KBM-7 (cell line): ENCODE results near the gene CDS2.
A peak's percentile ranks its signal among the peaks of the same experiment; 100 is the strongest.

Source experiments
- DNase-seq: peaks from one replicate; pipeline ENCODE4 v3.0.0-alpha.2; 2015
- in situ Hi-C: fragments of 300-500 bp; cut with MboI; formaldehyde crosslinking; loops from 2 replicates; pipeline ENCODE4 v1.14.3; 2020; ENCODE audit warnings: low sequenced_read_pairs, low pct_unique_long_range_greater_than_20kb, mixed read lengths

The CDS2 gene

DNA sequence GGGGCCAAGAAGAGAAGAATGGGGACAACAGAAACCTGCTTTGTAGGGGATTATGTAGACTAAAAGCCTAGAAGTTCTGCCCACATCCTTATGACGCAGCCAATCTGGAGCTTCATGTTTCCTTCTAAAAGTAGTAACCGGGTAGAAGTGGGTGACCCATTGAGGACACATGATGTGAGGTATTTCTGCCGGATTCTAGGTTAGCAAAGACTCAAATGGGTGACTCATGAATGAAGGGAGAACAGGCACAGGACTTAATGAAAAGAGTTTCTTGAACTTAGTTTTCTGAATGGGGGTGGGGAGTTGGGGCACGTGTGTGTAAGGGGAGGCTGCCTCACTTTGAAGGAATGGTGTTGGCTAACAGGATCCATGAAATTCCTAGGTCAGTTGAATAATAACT, 68.8 kb downstream of the CDS2 start:
- in situ Hi-C loops = no loop called here

DNA sequence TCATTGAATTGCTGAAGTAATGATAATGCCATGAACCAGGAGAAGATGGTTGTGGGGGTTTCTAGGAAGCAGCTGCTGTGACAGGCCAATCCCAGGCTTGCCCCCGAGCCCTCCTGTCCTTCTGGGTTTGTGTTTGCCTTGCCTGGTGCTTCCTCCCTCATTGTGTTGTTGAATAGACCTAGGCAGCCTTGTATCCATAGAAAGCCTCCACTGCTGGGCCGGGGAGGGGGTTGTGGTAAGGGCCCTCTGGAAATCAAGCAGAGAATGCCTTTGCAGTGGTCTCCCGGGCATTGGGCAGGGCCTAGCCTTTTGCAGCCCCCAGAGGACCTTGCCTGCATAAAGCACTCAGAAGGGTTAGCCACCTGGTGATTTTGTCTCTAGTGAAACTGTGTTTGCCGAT, 69.3 kb downstream of the CDS2 start:
- DNase-seq = no peak
- in situ Hi-C loops = no loop called here

More for the DNA sequence above, 68.8 kb downstream of the CDS2 start:
- no peak for DNase-seq

DNA sequence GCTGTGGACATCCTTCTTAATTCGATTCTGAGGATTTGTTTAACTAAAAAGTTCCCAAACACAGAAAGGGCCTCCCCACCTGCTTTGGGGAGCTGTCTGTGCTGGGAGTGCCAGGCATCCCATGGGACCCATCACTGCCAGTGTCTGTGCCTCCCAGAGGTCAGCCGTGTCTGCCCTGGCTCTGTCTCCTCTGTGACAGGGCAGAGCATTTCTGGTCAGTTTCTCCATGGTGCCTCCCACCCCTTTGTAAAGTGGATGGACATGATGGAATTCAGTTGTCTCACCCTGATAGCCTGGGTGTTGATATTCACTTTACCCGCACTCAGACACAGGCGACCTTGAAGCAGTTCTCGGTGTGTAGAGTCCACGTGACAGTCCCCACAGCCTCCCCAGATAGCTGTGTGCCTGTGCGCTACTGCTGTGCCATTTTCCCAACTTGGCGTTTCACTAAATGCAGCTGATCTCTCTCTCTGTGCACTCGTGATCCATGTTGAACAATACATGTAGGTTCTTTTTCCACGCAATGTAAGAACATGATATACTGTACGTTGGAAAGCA, 70.5 kb downstream of the CDS2 start:
- no peak for DNase-seq
- in situ Hi-C loops = no loop called here

DNA sequence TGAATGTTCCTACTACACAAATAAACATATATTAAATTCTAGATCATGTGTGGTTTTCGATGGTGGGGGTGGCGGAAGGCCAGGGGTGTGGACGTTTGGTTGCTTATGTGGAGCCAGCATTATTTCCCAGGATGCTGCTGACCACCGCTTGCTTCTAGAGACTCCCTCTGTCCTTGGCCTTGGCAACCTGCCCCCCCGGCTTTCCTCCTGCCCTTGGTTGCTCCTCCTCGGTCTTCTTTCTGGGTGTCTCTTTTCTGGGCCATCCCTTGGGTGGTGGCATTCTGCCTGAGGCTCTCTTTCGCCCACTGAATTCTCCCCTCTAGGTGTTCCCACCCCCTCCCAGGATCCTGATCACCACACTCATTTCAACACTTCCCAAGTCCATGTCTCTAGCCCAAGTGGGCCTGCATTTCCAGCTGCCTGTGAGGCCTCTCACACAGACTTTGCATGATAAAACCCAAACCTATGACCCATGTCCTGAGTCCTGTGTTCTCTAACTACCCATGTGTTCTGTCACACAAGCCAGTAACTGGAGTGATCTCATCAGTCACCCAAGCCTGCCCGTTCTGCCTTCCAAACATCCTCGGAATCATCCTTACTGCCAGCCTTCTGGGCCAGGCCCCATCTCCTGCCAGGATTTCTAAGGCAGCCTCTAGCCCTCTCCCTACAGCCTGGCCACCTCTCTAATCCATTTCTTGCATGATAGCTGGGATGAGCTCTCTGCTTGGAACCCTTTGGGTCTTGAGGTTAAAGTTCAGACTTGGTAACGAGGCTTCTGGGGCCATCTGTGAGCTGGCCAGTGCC, 71.2 kb downstream of the CDS2 start:
- in situ Hi-C loops = no loop called here
- no peak for DNase-seq

DNA sequence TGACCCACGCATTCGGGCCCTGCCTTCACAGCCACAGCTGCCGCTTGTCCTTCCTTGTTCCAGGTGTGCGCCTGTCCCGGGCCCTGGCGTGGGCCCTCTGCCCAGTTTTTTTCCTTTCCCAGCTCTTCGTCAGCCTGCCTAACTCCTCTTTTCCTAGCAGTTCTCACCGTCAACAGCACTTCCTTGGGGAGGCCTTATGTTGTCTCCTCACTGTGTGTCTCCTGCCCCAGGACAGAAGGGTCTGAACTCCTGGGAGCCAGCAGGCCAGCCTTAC, 71.8 kb downstream of the CDS2 start:
- in situ Hi-C loops = no loop called here
- no peak for DNase-seq

DNA sequence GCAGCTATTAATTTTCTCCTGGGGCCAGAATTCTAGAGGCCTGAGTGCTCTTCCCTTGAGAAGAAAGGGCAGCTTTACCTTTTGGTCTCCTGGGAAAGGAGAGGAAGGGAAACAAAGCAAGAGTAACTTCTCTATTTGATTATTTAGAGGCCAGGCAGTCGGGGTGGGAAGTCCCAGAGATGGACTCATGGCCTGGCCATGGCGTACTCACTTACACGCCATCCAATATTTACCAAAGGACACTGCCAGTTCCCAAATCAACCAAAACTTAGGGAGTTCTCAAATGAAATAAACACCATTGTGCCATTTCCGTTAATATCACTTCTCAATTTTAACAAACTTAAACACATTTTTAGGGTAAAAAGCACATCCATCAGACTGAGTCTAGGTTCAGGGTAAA, 76.6 kb downstream of the CDS2 start:
- no peak for DNase-seq
- in situ Hi-C loops = no loop called here

DNA sequence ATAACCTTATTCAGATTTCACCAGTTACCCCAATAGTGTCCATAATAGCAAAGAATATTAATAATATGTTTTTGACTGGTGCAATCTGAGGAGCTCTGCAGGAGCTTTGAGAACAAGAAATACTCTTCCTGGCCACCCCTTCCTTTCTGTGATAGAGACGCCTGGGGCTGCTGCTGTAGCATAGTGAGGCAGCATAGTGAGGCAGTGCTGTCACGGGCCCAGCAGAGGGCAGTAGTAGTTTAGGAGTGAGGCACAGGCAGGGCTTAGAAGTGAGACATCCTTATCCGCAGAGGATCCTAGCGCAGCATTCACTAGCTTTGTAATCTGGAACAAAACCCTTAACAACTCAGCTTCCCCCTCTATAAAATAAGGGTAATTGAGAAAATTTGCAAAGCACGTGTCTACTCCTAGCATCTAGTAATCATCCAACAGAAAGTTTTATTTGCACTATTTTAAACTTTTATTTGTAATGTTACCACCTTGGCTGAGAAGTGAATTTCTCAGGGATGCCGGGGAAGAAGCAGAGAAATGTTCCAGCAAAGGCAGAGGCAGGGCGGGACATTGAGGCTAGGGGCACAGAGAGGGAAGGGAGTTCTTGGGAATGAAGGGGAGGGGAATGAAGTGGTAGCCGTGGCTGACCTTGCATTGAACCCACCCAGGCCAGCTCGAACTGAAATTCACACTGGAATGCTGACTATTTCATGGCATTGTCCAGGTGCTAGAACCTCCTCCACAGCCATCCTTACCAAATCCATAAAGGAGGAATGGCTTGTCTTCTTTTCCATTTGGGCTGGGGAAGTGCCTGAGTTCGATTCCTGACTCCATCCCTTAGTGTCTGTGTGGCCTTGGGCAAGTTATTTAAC, 78.8 kb downstream of the CDS2 start:
- DNase-seq = peak; percentile 88

DNA sequence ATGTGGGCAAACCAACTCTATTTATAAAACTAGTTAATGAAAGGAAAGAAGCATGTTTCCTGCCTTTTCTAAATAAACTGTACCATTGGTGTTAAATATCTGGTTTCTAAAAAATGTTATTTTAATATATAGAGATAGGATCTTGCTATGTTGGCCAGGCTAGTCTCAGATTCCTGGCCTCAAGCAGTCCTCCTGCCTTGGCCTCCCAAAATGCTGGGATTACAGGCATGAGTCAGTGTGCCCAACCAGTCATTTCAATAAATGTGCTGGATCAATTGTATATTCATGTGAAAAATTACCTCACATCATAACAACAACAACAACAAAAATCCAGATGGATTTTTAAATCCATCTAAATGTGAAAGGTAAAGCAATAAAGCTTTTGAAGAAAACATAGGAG, 80.3 kb downstream of the CDS2 start:
- no peak for DNase-seq
- in situ Hi-C loops = no loop called here

More for the DNA sequence above, 78.8 kb downstream of the CDS2 start:
- in situ Hi-C loops = no loop called here

DNA sequence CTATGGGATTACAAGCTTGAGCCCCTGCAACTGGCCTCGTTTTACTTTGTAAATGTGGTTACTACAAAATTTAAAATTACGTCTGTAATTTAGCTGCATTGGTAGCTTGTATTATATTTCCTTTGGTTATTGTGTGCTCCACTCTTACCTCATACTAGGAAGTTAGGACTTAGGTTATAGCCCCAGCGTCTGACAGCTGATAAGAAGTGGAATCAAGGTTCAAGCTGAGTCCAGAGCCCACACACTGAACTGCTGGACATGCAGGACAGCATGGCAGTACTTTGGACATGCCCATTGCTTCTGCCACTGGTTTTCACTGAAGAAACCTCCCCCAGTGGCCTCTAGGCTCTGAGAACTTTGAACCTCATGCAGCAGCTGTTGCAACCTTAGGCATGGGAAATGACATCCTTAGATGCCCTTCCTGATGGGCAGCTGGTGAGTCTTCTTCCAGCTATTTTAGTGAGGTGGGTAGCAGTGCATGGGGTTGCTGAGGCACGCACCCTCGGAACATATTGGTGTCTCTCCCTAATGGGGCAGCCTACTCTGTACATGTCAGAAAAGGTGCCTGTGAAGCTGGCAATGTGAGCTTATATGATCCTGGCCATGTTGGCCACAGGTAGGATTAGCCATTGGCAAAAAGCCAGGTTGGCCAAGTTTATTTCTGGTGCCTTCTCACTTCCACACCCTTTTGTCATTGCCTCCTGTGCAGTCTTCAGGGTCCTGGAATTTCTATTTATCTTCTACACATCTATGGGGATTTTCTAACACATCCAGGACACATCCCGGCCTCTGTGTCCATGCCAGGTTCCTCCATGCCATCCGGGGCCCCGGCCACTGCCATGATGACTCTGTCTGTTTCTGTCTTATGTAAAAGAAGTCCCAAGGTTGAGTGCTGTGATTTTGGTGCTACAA, 85.3 kb downstream of the CDS2 start:
- in situ Hi-C loops = no loop called here
- no peak for DNase-seq

DNA sequence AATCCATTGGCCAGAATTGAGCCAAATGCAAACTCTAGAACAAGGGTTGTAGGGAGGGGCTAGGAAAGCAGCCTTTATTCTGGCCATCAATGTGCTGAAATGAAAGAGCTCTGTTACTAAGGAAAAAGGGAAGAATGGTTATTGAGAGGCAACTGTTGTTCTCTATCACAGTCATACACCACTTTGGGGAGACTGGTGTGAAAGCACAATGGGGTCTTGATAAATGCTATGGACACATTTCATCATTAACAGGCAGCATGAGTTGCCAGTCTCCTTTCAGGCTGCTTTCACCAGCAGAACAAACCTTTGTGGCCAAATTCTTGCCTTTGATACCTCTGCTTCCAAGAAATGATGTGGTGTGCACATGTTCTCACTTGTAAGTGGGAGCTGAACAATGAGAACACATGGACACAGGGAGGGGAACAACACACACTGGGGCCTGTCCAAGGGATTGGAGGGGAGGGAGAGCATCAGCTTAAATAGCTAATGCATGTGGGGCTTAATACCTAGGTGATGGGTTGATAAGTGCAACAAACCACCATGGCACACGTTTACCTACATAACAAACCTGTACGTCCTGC, 86.2 kb downstream of the CDS2 start:
- in situ Hi-C loops = no loop called here
- no peak for DNase-seq

DNA sequence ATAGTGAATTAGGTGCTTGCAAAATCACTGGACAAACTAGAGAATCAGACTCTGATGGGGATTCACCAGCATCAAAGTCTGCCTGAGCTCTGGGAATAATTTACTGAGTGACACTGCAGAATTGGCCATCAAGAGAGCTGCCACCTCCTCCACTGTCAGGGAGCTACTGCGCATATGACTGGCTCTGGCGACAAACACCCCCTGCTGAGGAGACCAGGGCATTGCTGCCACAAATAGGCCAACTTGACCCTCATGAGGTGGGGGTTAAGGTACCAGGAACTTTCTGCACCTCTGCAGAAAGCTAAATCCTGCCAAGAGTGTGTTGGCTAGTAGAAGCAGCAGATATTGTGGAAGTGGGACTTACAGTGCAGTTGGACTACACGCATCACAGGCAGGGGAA, 88.0 kb downstream of the CDS2 start:
- no peak for DNase-seq
- in situ Hi-C loops = no loop called here

DNA sequence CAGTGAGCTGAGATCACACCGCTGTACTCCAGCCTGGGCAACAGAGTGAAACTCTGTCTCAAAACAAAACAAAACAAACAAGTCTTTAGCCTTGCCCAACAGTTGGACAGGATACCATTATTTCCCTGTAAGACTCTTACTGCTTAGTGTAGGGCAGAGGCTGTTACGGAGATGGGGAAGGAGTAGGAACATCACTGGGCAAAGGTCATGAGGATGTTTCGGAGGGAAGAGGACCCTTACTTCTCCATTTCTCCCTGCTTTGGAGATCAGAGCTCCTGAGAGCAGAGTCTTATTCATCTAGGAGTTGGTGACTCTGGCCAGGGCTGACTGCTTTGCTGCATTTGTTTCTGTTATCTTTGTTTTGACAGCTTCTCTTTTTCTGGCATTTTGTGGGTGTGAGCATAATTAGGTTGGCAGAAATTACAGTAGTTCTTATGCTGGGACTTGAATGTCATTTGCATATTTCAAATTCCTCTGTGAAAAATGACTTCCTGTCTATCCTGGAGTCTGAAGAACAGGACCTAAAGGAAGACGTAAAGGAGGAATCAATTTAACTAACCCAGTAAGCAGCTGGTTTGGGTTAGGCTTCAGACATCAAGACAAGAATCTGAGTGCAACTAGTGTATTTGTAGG, 89.0 kb downstream of the CDS2 start:
- DNase-seq = peak; percentile 37
- in situ Hi-C loops = no loop called here

DNA sequence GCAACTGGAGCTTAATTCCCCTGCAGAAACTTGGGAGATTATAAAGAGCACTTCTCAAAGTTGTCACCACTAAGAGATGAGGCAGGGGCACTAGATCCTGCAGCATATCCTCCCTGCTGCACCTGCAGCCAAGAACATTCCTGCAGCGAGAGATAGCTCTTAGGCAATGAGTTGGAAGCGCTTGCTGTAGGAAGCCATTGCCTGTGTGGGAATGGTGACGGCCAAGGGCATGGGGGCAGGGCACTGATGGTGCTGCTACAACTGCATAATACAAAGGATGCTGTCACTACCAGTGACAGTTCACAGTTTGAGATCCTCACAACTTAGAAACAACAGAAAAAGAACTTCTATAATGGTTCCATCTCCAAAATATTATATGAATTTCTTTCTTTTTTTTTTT, 89.9 kb downstream of the CDS2 start:
- in situ Hi-C loops = no loop called here
- DNase-seq = no peak

DNA sequence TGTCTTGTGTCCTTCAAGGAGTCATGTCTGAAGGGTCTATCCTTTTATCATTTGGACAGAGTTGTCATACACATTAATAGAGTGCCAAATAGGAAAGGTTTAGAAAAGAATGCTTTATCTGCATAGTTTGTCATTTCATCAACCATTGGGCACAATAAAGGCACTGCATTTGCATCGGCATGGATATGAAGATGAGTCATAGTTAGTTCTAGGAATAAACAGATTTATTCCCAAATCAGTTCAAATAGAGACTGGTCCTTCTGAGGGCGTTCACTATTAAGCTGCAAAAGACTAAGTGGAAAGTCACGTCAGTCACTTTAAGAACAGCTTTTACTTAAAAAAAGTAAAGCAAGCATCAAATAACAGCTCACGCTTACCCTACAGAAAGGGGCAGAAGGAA, 90.8 kb downstream of the CDS2 start:
- no peak for DNase-seq
- in situ Hi-C loops = no loop called here

DNA sequence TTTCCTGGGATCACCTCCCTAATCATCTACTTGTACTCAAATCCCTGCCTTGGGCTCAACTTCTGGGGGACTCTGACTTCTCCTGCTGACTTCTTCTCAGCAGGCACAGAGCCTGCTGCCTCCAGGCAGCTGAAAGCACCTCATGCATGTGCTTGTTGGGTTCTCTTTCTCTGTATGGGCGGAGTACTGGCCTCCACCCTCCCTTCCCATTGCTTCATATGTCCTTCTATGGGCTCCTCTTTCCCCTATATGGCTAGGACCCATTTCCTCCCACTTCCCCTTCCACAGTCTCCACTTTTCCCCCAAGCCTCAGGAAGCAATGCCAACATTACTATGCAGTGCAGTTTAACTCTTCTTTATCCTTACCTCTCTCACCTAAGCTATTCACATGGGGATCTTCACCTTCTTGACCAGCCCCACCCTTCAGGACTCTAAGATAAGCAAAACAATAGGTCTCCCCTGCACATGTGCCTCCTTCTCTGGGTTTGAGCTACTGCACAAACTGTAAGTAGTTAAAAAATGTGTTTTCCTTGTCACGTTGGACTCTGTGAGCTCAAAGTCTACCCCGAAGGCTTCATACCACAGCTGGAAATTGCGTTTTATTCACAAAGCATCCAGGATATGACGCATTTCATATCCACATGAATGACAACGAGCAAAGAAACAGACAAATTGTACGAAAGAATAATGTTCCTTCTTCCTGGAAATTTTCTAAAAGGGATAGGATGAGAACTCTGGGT, 93.7 kb downstream of the CDS2 start:
- no peak for DNase-seq
- in situ Hi-C loops = no loop called here

DNA sequence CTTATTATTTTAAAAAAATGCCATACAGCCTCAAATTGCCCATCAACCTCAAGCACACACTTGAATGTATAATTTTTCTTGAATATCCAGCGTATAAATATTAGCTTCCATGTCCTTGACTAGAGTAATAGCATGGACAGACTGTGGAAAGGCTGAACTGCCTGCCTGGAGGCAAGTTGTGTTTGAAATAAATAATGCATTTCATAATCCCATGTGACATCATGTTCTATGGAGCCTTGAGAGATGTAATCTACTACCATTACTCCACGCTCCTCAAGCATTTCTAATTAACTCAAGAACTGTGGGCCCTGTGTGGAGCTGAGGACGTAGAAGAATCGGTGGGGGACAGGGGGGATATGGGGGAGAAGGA, 94.2 kb downstream of the CDS2 start:
- no peak for DNase-seq
- in situ Hi-C loops = no loop called here

DNA sequence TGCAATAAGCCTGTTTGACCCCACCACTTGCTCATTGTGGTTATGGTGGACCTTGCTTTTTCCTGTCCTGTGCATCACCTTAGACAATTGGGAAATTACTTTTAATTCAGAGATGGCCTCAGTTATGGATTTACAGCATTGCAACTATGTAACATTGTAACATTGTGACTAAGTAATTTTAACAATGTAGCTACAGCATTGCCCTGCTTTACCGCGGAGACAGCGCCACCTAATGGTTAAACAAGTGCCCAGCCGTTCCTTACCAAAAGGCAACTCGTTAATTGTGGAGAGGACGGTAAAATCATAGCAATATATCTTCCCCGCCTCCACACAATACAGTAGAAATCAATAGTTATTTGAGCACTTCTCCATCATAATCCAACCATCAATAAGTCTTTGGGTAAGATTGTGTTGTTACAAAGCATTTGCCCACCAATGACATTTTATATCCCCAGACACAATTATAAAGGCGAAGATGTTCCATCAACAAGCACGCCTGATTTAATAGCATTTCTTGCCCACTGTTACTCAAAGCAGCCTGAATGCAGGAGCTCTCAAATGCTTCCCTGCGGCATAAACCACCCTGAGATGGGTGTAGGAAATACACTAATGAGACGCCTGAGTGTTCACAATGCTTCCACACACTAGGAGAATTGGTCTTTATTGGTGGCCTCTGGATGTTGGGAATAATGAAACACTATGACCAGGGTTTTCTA, 96.3 kb downstream of the CDS2 start:
- peak; percentile 38 for DNase-seq
- in situ Hi-C loops = no loop called here

DNA sequence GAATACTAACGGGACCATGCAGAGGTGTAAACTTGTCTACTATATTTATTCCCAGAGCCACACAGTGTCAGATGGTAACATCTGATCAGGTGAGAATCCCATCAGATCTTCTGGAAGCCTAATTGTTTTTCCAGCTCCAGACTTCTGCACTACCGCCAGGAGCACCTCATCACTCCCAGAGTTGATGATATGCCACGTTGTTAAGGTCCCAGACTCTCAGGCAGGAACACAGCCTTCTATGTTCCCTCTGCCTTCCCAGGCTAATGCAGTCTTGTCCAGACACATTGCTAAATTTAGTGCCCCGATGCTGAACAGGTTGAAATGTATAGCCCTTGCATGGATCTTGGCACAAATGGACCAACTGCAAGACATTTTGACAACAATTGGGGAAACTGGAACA, 103.7 kb downstream of the CDS2 start:
- no peak for DNase-seq
- in situ Hi-C loops = no loop called here
